ENCODE results near the gene NBPF20. TPM values are rescaled to one million over a fixed set of nuclear protein-coding genes. Genes with fewer than 3 reads are reported as not detected.
"Not testable (repeated sequence)": the region's sequence is repeated elsewhere in the genome, so short reads cannot be mapped to it uniquely, and the experiment has no call there.

Gene NBPF20
- total and polyA plus RNA-seq, 2 of the 8 experiments (the other 6 are each of a cell fraction or from before 2014, with no cell fraction given): 0.37 to 0.42 TPM

DNA sequence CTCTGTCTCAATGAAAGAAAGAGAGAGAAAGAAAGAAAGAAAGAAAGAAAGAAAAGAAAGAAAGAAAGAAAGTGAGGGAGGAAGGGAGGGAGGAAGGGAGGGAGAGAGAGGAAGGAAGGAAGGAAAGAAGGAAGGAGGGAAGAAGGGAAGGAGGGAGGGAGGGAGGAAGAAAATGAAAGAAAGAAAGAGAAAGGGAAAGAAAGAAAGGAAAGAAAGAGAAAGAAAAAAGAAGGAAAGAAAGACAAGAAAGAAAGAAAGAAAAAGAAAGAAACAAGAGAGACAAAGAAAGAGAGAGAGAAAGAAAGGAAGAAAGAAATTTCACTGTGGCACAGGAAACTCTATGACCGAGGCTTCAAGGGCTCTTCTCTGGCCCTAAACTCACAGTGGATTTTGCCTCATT is 33.7 kb upstream of the NBPF20 start:
- H2BK20ac ChIP-seq (ENCODE audit: low read length); CTCF ChIA-PET (ENCODE audit: partially characterized antibody); H2BK12ac ChIP-seq (ENCODE audit: low read depth, low read length); H2AK5ac ChIP-seq (ENCODE audit: low read depth, low read length); H3K14ac ChIP-seq (ENCODE audit: insufficient read length); H3K4me2 ChIP-seq (ENCODE audit: insufficient read depth in 1 of 2, low read depth in 2 of 2, low read length in 2 of 2); H3K56ac ChIP-seq (replicated peaks; ENCODE audit: insufficient read length, low read depth, low read length); H4K8ac ChIP-seq (ENCODE audit: extremely low read depth, insufficient read depth, low read length); H4K91ac ChIP-seq (replicated peaks; ENCODE audit: insufficient read length, low read length); FAIRE-seq; H3K23me2 ChIP-seq (ENCODE audit: low read depth, low read length); H2AFZ ChIP-seq (ENCODE audit: low read length); DNase-seq (ENCODE audit: low read depth in 1 of 2, low spot score in 2 of 2); H3K79me2 ChIP-seq (ENCODE audit: control insufficient read depth in 1 of 2, insufficient read depth in 2 of 2, low read length in 2 of 2); H3K9ac ChIP-seq (replicated peaks in 1 of 4; ENCODE audit: extremely low read depth in 1 of 4, low read depth in 3 of 4, low read length in 3 of 4); H2BK120ac ChIP-seq (replicated peaks; ENCODE audit: low read depth, low read length); H3K9me3 ChIP-seq (ENCODE audit: insufficient read depth in 2 of 2, low read depth in 1 of 2, low read length in 1 of 2); H3K79me1 ChIP-seq (ENCODE audit: low read depth, low read length); H4K5ac ChIP-seq (ENCODE audit: insufficient read length, low read depth, low read length); H4K20me1 ChIP-seq (replicated peaks in 1 of 2; ENCODE audit: control insufficient read depth in 1 of 2, insufficient read depth in 2 of 2, low read length in 2 of 2); H3K27ac ChIP-seq (ENCODE audit: low read depth, low read length); POLR2A ChIA-PET (ENCODE audit: partially characterized antibody); H2BK15ac ChIP-seq (ENCODE audit: low read length); H2BK5ac ChIP-seq (ENCODE audit: low read depth, low read length); H3K18ac ChIP-seq (ENCODE audit: extremely low read depth, low read length); H3K23ac ChIP-seq (ENCODE audit: insufficient read length); H3K4ac ChIP-seq (replicated peaks; ENCODE audit: insufficient read length, low read depth, low read length); H3K4me1 ChIP-seq (replicated peaks in 1 of 4; ENCODE audit: control insufficient read depth in 3 of 4, insufficient read depth in 4 of 4, low read length in 3 of 4); H3K36me3 ChIP-seq (ENCODE audit: control insufficient read depth in 2 of 4, insufficient read depth in 4 of 4, low read length in 3 of 4): not testable (repeated sequence)
- peaks cover 4 to 15% (median 10%) of the 10 kb centered on the region in 4 experiments; a peak in 4 of 7 replicates for H3K27me3 ChIP-seq (replicated peaks in 1 of 4; ENCODE audit: control insufficient read depth in 3 of 4, extremely low read depth in 1 of 4, insufficient read depth in 3 of 4, low read length in 3 of 4)
- WGBS, 2 experiments (ENCODE audit: extremely low coverage in 1 of 2, insufficient coverage in 1 of 2, insufficient read length in 1 of 2, insufficient replicate concordance in 2 of 2, low coverage in 1 of 2, low lambda C conversion rate in 2 of 2, missing lambda C conversion rate in 1 of 2): no CpG with 5 or more reads among the region's 1 CpG
- H3K4me3 ChIP-seq (ENCODE audit: extremely low read depth in 1 of 4, insufficient read depth in 2 of 4, low read depth in 3 of 4, low read length in 4 of 4): peak overlapping the region in 2 of 4 experiments; percentile 32 to 35; a peak in 1 of 8 replicates
